ENCODE results near the gene SKP2.

DNA sequence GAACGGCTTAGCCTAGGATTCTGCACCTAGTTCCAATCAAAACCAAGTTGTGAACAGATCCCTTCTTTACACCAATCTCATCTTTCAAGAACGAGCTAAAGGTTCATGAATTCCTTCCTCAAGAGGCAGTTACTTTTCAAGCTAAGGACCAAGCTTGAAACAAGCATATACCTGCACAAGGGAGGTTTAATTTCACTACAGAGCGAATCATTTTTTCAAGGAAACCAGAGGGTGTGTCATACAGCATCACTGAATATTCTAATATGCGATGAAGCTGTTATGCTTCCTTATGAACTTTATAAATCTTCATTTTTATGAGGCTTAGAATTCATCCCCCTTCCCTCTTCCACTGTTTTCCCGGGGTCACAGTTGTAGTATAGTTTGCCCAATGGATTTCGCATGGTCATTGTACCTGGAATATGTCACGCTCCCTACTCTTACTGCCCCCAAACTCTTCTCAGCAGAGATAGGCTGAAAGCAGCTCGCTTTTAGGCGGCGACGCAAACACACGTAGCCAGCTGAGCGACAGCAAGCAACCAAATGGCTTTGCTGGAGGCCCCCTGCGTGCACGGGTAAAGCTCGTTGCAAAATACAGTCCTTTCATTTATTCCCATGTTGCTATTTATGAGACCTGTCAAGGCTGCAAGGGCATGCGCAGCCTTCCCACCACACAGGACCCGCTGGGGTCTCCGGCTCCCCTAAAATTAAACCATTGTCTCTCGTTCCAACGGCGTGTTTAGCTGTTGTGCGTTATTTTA lies 1.1 kb upstream of the SKP2 start:
- TF ChIP-seq, protein P1, sequence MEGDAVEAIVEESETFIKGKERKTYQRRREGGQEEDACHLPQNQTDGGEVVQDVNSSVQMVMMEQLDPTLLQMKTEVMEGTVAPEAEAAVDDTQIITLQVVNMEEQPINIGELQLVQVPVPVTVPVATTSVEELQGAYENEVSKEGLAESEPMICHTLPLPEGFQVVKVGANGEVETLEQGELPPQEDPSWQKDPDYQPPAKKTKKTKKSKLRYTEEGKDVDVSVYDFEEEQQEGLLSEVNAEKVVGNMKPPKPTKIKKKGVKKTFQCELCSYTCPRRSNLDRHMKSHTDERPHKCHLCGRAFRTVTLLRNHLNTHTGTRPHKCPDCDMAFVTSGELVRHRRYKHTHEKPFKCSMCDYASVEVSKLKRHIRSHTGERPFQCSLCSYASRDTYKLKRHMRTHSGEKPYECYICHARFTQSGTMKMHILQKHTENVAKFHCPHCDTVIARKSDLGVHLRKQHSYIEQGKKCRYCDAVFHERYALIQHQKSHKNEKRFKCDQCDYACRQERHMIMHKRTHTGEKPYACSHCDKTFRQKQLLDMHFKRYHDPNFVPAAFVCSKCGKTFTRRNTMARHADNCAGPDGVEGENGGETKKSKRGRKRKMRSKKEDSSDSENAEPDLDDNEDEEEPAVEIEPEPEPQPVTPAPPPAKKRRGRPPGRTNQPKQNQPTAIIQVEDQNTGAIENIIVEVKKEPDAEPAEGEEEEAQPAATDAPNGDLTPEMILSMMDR (IDR thresholded peaks at IDR 0.05; ENCODE audit: poor library complexity) = no peak
- TF ChIP-seq EZH2 (IDR thresholded peaks at IDR 0.05; ENCODE audit: borderline replicate concordance) (no peak), EZH2phosphoT487 (IDR thresholded peaks at IDR 0.05; ENCODE audit: low read depth, severe bottlenecking, unreplicated experiment) (no peak)

All from hepatocyte (in vitro differentiated cells).